HepG2 (cell line): ENCODE results near the gene MPG. TPM values are rescaled to one million over a fixed set of nuclear protein-coding genes. Genes with fewer than 3 reads are reported as not detected.

Experiments used
- ATF1 ChIP-seq: IDR thresholded peaks from 2 replicates; pipeline ENCODE4 v1.6.1; 2016; ENCODE audit warnings: mild to moderate bottlenecking, control low read depth
- CENPBD1 ChIP-seq: sonication (generic); formaldehyde crosslinking; IDR thresholded peaks from 2 replicates; pipeline ENCODE4 v1.8.0; 2022; ENCODE audit warnings: missing genetic modification reagents, low read depth, mild to moderate bottlenecking, borderline replicate concordance
- CERS6 ChIP-seq: sonication (generic); formaldehyde crosslinking; IDR thresholded peaks from 2 replicates; pipeline ENCODE4 v1.5.0; 2020; ENCODE audit warnings: missing genetic modification reagents
- FLYWCH1 ChIP-seq: sonication (generic); formaldehyde crosslinking; IDR thresholded peaks from 2 replicates; pipeline ENCODE4 v1.8.1; 2023; ENCODE audit warnings: mild to moderate bottlenecking, missing genetic modification reagents
- MNT ChIP-seq: fragments of 450-650 bp; IDR thresholded peaks from 2 replicates; pipeline ENCODE4 v1.6.1; 2016
- RBM22 ChIP-seq: fragments of 200-400 bp; formaldehyde crosslinking; optimal IDR thresholded peaks from 2 replicates; pipeline ENCODE3; 2017; ENCODE audit warnings: mild to moderate bottlenecking, low read length, moderate library complexity
- TCF12 ChIP-seq, 2 experiments: fragments of 450-650 bp in 1 of 2; sonication (generic) in 1 of 2; formaldehyde crosslinking in 1 of 2; IDR thresholded peaks; 2 replicates each; pipeline versions ENCODE4 v1.6.1 to v1.8.0; 2017 to 2022; ENCODE audit warnings: antibody characterized with exemption in 1 of 2, mild to moderate bottlenecking in 1 of 2, missing genetic modification reagents in 1 of 2, moderate library complexity in 1 of 2
- ZBTB44 ChIP-seq: sonication (generic); formaldehyde crosslinking; IDR thresholded peaks from 2 replicates; pipeline ENCODE4 v1.4.0; 2020; ENCODE audit warnings: missing genetic modification reagents
- ZNF318 ChIP-seq: sonication (generic); formaldehyde crosslinking; IDR thresholded peaks from 2 replicates; pipeline ENCODE4 v1.4.0; 2020; ENCODE audit warnings: mild to moderate bottlenecking, missing genetic modification reagents
- ZNF337 ChIP-seq: sonication (generic); formaldehyde crosslinking; IDR thresholded peaks from 2 replicates; pipeline ENCODE4 v1.5.1; 2020; ENCODE audit warnings: missing genetic modification reagents, low read depth, mild to moderate bottlenecking, borderline replicate concordance
- ZNF580 ChIP-seq: IDR thresholded peaks from 2 replicates; pipeline ENCODE4 v1.6.1; 2016; ENCODE audit warnings: low read depth, borderline replicate concordance
- ZNF616 ChIP-seq: sonication (generic); formaldehyde crosslinking; IDR thresholded peaks from 2 replicates; pipeline ENCODE4 v1.5.0; 2020; ENCODE audit warnings: low read depth, mild to moderate bottlenecking, missing genetic modification reagents
- ZNF674 ChIP-seq: sonication (generic); formaldehyde crosslinking; IDR thresholded peaks from 2 replicates; pipeline ENCODE4 v1.5.0; 2020; ENCODE audit warnings: low read depth, mild to moderate bottlenecking, missing genetic modification reagents
- polyA plus RNA-seq, 8 experiments: library from polyadenylated mRNA; depleted of rRNA in 3 of 8; stranded (reverse) in 7 of 8; unstranded in 1 of 8; fragments of >200 nt; fragmentation: Illumina TruSeq in 4 of 8; extraction: Trizol in 4 of 8; gene quantifications; 2 replicates each; pipeline versions ENCODE4 v1.2.1 to v1.2.3, GENCODE V29; 2011 to 2016; ENCODE audit warnings: low read depth in 4 of 8, missing spikeins in 1 of 8, mixed read lengths in 1 of 8; ENCODE audit not compliant: insufficient read depth in 1 of 8
- total RNA-seq, 5 experiments: library from RNA; depleted of rRNA; stranded (reverse); fragments of >200 nt; fragmentation: Illumina TruSeq; extraction: Trizol; gene quantifications; 2 replicates each; pipeline ENCODE4 v1.2.3, GENCODE V29; 2016; ENCODE audit warnings: low read depth in 1 of 5

MPG gene
- total and polyA plus RNA-seq, 2 of the 13 experiments (the other 11 are each of a cell fraction or from before 2014, with no cell fraction given), result 59.1 to 62.5 TPM

GRCh38 chr16:77807-78443 lies at the start of gene MPG (continued):
- TF ChIP-seq MNT, result peak; percentile 72
- no peak for TF ChIP-seq CENPBD1 (CRISPR knock-in tag)
- no peak for TF ChIP-seq ATF1 (CRISPR knock-in tag)
- no peak for TF ChIP-seq RBM22
- no peak for TF ChIP-seq ZNF318
- no peak for TF ChIP-seq CERS6 (CRISPR knock-in tag)
- TF ChIP-seq FLYWCH1 (CRISPR knock-in tag), result no peak
- TF ChIP-seq TCF12 (IDR thresholded peaks at IDR 0.05), result no peak
- no peak for TF ChIP-seq TCF12 (CRISPR knock-in tag; IDR thresholded peaks at IDR 0.05)
- TF ChIP-seq ZNF580 (CRISPR knock-in tag), result peak; percentile 33; the same call in 1 of the 2 replicates
- peak; percentile 31; the same call in 1 of the 2 replicates for TF ChIP-seq ZNF616 (CRISPR knock-in tag)
- no peak for TF ChIP-seq ZBTB44 (CRISPR knock-in tag)
- no peak for TF ChIP-seq ZNF337 (CRISPR knock-in tag)
- TF ChIP-seq ZNF674 (CRISPR knock-in tag), result no peak
